ENCODE data around the gene AKAP6. TPM values are rescaled to one million over a fixed set of nuclear protein-coding genes. Genes with fewer than 3 reads are reported as not detected.

The AKAP6 gene
- total and polyA plus RNA-seq, 2 experiments from 2014 or later, result 0.38 to 0.42 TPM

DNA sequence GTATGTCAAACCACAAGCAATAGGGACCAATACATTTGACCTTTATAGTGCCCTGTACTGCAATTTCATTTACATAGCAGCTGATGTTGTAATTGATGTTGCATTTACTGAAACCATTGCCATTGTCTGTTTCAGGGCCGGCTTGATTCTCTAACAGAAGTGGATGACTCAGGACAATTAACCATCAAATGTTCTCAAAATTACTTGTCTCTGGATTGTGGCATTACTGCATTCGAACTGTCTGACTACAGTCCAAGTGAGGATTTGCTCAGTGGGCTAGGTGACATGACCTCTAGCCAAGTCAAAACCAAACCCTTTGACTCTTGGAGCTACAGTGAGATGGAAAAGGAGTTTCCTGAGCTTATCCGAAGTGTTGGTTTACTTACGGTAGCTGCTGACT is 216.0 kb downstream of the AKAP6 start:
- H3K27ac ChIP-seq (ENCODE audit: low read depth), result no peak overlapping the region
- H3K27me3 Mint-ChIP-seq (ENCODE audit: insufficient read depth, low read depth, poor library complexity), result no peaks in the 10 kb centered on the region
- H3K27me3 ChIP-seq (ENCODE audit: insufficient read depth), result no peaks in the 10 kb centered on the region
- H3K4me1 ChIP-seq (ENCODE audit: insufficient read depth), result no peaks in the 10 kb centered on the region
- H3K4me3 Mint-ChIP-seq, result no peak overlapping the region
- no peaks in the 10 kb centered on the region for H3K36me3 ChIP-seq (ENCODE audit: insufficient read depth)
- H3K4me3 ChIP-seq, result no peak overlapping the region
- no peak for ATAC-seq
- H4K20me1 ChIP-seq (replicated peaks; ENCODE audit: insufficient read depth), result no peaks in the 10 kb centered on the region
- no peak for DNase-seq (ENCODE audit: low spot score)
- H3K36me3 Mint-ChIP-seq (ENCODE audit: low read depth), result no peaks in the 10 kb centered on the region
- 0 out of 2 replicates have a peak overlapping the region, but pooled peaks have one; percentile 10 for H2AFZ ChIP-seq
- no peaks in the 10 kb centered on the region for H3K9me2 ChIP-seq (ENCODE audit: insufficient read depth)
- H3F3A ChIP-seq (replicated peaks; ENCODE audit: low read depth), result no peaks in the 10 kb centered on the region
- H3K4me1 Mint-ChIP-seq, result peaks cover 4% of the 10 kb centered on the region; the same call in 1 of the 3 replicates
- H3K9me3 Mint-ChIP-seq, result no peaks in the 10 kb centered on the region
- no peak for TF ChIP-seq CREB1 (CRISPR knock-in tag; IDR thresholded peaks at IDR 0.05; ENCODE audit: low read depth)
- TF ChIP-seq NANOG (IDR thresholded peaks at IDR 0.05; ENCODE audit: borderline replicate concordance), result no peak
- TF ChIP-seq POLR2AphosphoS5 (IDR thresholded peaks at IDR 0.05; ENCODE audit: low read depth), result no peak
- TF ChIP-seq EZH2 (IDR thresholded peaks at IDR 0.05; ENCODE audit: low read depth, unreplicated experiment), result no peak
- no peak for TF ChIP-seq CTCF (conservative IDR thresholded peaks at IDR 0.05; ENCODE audit: low read depth in 2 of 2)
- no peak for TF ChIP-seq EZH2phosphoT487 (IDR thresholded peaks at IDR 0.05; ENCODE audit: unreplicated experiment)
- TF ChIP-seq, protein P1, sequence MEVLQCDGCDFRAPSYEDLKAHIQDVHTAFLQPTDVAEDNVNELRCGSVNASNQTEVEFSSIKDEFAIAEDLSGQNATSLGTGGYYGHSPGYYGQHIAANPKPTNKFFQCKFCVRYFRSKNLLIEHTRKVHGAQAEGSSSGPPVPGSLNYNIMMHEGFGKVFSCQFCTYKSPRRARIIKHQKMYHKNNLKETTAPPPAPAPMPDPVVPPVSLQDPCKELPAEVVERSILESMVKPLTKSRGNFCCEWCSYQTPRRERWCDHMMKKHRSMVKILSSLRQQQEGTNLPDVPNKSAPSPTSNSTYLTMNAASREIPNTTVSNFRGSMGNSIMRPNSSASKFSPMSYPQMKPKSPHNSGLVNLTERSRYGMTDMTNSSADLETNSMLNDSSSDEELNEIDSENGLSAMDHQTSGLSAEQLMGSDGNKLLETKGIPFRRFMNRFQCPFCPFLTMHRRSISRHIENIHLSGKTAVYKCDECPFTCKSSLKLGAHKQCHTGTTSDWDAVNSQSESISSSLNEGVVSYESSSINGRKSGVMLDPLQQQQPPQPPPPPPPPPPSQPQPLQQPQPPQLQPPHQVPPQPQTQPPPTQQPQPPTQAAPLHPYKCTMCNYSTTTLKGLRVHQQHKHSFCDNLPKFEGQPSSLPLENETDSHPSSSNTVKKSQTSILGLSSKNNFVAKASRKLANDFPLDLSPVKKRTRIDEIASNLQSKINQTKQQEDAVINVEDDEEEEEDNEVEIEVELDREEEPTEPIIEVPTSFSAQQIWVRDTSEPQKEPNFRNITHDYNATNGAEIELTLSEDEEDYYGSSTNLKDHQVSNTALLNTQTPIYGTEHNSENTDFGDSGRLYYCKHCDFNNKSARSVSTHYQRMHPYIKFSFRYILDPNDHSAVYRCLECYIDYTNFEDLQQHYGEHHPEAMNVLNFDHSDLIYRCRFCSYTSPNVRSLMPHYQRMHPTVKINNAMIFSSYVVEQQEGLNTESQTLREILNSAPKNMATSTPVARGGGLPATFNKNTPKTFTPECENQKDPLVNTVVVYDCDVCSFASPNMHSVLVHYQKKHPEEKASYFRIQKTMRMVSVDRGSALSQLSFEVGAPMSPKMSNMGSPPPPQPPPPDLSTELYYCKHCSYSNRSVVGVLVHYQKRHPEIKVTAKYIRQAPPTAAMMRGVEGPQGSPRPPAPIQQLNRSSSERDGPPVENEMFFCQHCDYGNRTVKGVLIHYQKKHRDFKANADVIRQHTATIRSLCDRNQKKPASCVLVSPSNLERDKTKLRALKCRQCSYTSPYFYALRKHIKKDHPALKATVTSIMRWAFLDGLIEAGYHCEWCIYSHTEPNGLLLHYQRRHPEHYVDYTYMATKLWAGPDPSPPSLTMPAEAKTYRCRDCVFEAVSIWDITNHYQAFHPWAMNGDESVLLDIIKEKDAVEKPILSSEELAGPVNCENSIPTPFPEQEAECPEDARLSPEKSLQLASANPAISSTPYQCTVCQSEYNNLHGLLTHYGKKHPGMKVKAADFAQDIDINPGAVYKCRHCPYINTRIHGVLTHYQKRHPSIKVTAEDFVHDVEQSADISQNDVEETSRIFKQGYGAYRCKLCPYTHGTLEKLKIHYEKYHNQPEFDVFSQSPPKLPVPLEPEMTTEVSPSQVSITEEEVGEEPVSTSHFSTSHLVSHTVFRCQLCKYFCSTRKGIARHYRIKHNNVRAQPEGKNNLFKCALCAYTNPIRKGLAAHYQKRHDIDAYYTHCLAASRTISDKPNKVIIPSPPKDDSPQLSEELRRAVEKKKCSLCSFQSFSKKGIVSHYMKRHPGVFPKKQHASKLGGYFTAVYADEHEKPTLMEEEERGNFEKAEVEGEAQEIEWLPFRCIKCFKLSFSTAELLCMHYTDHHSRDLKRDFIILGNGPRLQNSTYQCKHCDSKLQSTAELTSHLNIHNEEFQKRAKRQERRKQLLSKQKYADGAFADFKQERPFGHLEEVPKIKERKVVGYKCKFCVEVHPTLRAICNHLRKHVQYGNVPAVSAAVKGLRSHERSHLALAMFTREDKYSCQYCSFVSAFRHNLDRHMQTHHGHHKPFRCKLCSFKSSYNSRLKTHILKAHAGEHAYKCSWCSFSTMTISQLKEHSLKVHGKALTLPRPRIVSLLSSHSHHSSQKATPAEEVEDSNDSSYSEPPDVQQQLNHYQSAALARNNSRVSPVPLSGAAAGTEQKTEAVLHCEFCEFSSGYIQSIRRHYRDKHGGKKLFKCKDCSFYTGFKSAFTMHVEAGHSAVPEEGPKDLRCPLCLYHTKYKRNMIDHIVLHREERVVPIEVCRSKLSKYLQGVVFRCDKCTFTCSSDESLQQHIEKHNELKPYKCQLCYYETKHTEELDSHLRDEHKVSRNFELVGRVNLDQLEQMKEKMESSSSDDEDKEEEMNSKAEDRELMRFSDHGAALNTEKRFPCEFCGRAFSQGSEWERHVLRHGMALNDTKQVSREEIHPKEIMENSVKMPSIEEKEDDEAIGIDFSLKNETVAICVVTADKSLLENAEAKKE (CRISPR knock-in tag; IDR thresholded peaks at IDR 0.05), result no peak
- no peak for TF ChIP-seq STAT1 (IDR thresholded peaks at IDR 0.05; ENCODE audit: unreplicated experiment)
- no peak for TF ChIP-seq ZNF114 (CRISPR knock-in tag; IDR thresholded peaks at IDR 0.05)
- no peak for TF ChIP-seq JUNB (IDR thresholded peaks at IDR 0.05; ENCODE audit: unreplicated experiment)
- TF ChIP-seq, protein P2, sequence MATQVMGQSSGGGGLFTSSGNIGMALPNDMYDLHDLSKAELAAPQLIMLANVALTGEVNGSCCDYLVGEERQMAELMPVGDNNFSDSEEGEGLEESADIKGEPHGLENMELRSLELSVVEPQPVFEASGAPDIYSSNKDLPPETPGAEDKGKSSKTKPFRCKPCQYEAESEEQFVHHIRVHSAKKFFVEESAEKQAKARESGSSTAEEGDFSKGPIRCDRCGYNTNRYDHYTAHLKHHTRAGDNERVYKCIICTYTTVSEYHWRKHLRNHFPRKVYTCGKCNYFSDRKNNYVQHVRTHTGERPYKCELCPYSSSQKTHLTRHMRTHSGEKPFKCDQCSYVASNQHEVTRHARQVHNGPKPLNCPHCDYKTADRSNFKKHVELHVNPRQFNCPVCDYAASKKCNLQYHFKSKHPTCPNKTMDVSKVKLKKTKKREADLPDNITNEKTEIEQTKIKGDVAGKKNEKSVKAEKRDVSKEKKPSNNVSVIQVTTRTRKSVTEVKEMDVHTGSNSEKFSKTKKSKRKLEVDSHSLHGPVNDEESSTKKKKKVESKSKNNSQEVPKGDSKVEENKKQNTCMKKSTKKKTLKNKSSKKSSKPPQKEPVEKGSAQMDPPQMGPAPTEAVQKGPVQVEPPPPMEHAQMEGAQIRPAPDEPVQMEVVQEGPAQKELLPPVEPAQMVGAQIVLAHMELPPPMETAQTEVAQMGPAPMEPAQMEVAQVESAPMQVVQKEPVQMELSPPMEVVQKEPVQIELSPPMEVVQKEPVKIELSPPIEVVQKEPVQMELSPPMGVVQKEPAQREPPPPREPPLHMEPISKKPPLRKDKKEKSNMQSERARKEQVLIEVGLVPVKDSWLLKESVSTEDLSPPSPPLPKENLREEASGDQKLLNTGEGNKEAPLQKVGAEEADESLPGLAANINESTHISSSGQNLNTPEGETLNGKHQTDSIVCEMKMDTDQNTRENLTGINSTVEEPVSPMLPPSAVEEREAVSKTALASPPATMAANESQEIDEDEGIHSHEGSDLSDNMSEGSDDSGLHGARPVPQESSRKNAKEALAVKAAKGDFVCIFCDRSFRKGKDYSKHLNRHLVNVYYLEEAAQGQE (IDR thresholded peaks at IDR 0.05; ENCODE audit: unreplicated experiment), result no peak
- no peak for TF ChIP-seq ZNF331 (CRISPR knock-in tag; IDR thresholded peaks at IDR 0.05; ENCODE audit: low read depth)
- TF ChIP-seq ETS1 (IDR thresholded peaks at IDR 0.05), result no peak
- no peaks in the 10 kb centered on the region for H3K79me2 ChIP-seq (replicated peaks; ENCODE audit: insufficient read depth)
- H3K27ac Mint-ChIP-seq, result no peak overlapping the region
- no peak overlapping the region for H3K4me2 ChIP-seq

Data from GM23338 (cell line).